WERI-Rb-1 (cell line): Measurements from ENCODE around the gene TUT4.
A peak's percentile ranks its signal among the peaks of the same experiment; 100 is the strongest.

Source experiments
- DNase-seq: peaks from one replicate; pipeline ENCODE4 v3.0.0-alpha.2; 2020
- H3K27ac ChIP-seq: fragments of 250-450 bp; sonication (Bioruptor Pico); 2 replicates; pipeline ENCODE4 v1.5.1; 2020; ENCODE audit warnings: mild to moderate bottlenecking, moderate library complexity
- H3K27me3 ChIP-seq: fragments of 250-450 bp; sonication (Bioruptor Pico); 2 replicates; pipeline ENCODE4 v1.5.1; 2021; ENCODE audit warnings: mild to moderate bottlenecking, low read depth, moderate library complexity; ENCODE audit not compliant: insufficient read depth, severe bottlenecking
- H3K36me3 ChIP-seq: fragments of 250-450 bp; sonication (Bioruptor Pico); 2 replicates; pipeline ENCODE4 v1.5.1; 2020; ENCODE audit warnings: mild to moderate bottlenecking, moderate library complexity
- H3K4me3 ChIP-seq: 2 replicates; pipeline ENCODE4 v1.5.1; 2011; ENCODE audit warnings: low read depth, mild to moderate bottlenecking, control low read depth, low read length
- H3K9me3 ChIP-seq: fragments of 250-450 bp; sonication (Bioruptor Pico); 2 replicates; pipeline ENCODE4 v1.5.1; 2021; ENCODE audit warnings: mild to moderate bottlenecking, moderate library complexity; ENCODE audit not compliant: severe bottlenecking
- CTCF ChIP-seq: IDR thresholded peaks from 2 replicates; pipeline ENCODE4 v1.5.1; 2011; ENCODE audit warnings: low read depth, mild to moderate bottlenecking, control low read depth, inconsistent platforms, low read length

TUT4 gene

GRCh38 chr1:52423055-52423454 lies 129.8 kb downstream of the TUT4 start:
- Histone ChIP-seq H3K4me3 (no peak overlapping the region), H3K27me3 (no peaks in the 10 kb centered on the region), H3K36me3 (peaks cover 71% of the 10 kb centered on the region), H3K9me3 (no peaks in the 10 kb centered on the region), H3K27ac (no peak overlapping the region)
- TF ChIP-seq CTCF = no peak
- no peak for DNase-seq

GRCh38 chr1:52420713-52421112 lies 132.2 kb downstream of the TUT4 start:
- TF ChIP-seq CTCF = no peak

GRCh38 chr1:52416811-52417210 lies 136.1 kb downstream of the TUT4 start:
- no peak for TF ChIP-seq CTCF

More at GRCh38 chr1:52420713-52421112, 132.2 kb downstream of the TUT4 start:
- DNase-seq = no peak
- Histone ChIP-seq H3K9me3 (no peaks in the 10 kb centered on the region), H3K27ac (no peak overlapping the region), H3K4me3 (no peak overlapping the region), H3K36me3 (peaks cover 84% of the 10 kb centered on the region), H3K27me3 (no peaks in the 10 kb centered on the region)

GRCh38 chr1:52414942-52415341 lies 137.9 kb downstream of the TUT4 start:
- TF ChIP-seq CTCF = no peak
- H3K27ac ChIP-seq = no peak overlapping the region
- no peak for DNase-seq
- H3K9me3 ChIP-seq = no peaks in the 10 kb centered on the region
- peaks cover 93% of the 10 kb centered on the region for H3K36me3 ChIP-seq
- no peaks in the 10 kb centered on the region for H3K27me3 ChIP-seq
- no peak overlapping the region for H3K4me3 ChIP-seq

More at GRCh38 chr1:52416811-52417210, 136.1 kb downstream of the TUT4 start:
- peaks cover 96% of the 10 kb centered on the region for H3K36me3 ChIP-seq
- no peak overlapping the region for H3K27ac ChIP-seq
- no peak overlapping the region for H3K4me3 ChIP-seq
- no peaks in the 10 kb centered on the region for H3K27me3 ChIP-seq
- no peak for DNase-seq
- H3K9me3 ChIP-seq = no peaks in the 10 kb centered on the region

GRCh38 chr1:52413410-52413989 lies 139.4 kb downstream of the TUT4 start:
- Histone ChIP-seq H3K4me3 (no peak overlapping the region), H3K27me3 (no peaks in the 10 kb centered on the region), H3K36me3 (peaks cover 91% of the 10 kb centered on the region), H3K9me3 (no peaks in the 10 kb centered on the region), H3K27ac (no peak overlapping the region)
- TF ChIP-seq CTCF = no peak
- DNase-seq = no peak

GRCh38 chr1:52404975-52405338 lies 147.9 kb downstream of the TUT4 start:
- Histone ChIP-seq H3K27ac (peak overlapping the region; percentile 86), H3K27me3 (no peaks in the 10 kb centered on the region), H3K36me3 (peaks cover 64% of the 10 kb centered on the region), H3K9me3 (no peaks in the 10 kb centered on the region), H3K4me3 (peak overlapping the region; percentile 96)
- DNase-seq = no peak
- TF ChIP-seq CTCF = no peak
